ENCODE measurements around the gene PBX1.

DNA sequence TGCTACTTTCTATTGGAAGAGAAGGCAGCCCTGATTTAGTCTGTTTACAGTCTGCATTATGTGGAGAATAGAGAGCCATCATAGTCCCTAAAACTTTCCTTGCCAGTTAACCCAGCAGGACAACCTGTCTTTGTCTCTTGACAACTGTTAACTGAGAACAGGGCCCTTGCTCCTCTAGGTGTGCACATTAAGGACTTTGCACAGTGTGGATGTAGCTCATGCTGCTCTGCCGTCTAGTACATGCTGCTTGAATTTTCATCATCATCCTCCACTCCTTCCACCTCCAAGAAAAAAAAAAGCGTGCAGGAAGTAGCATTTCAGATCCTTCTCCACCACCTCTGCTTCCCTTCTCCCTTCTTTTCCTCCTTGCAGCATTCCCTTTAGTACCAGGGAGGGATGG, 91.5 kb downstream of the PBX1 start:
- TF ChIP-seq, protein P1, sequence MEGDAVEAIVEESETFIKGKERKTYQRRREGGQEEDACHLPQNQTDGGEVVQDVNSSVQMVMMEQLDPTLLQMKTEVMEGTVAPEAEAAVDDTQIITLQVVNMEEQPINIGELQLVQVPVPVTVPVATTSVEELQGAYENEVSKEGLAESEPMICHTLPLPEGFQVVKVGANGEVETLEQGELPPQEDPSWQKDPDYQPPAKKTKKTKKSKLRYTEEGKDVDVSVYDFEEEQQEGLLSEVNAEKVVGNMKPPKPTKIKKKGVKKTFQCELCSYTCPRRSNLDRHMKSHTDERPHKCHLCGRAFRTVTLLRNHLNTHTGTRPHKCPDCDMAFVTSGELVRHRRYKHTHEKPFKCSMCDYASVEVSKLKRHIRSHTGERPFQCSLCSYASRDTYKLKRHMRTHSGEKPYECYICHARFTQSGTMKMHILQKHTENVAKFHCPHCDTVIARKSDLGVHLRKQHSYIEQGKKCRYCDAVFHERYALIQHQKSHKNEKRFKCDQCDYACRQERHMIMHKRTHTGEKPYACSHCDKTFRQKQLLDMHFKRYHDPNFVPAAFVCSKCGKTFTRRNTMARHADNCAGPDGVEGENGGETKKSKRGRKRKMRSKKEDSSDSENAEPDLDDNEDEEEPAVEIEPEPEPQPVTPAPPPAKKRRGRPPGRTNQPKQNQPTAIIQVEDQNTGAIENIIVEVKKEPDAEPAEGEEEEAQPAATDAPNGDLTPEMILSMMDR (IDR thresholded peaks at IDR 0.05; ENCODE audit: low read depth, low read length, missing input control) = no peak
- TF ChIP-seq, protein P2, sequence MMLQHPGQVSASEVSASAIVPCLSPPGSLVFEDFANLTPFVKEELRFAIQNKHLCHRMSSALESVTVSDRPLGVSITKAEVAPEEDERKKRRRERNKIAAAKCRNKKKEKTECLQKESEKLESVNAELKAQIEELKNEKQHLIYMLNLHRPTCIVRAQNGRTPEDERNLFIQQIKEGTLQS (IDR thresholded peaks at IDR 0.05) = no peak
- TF ChIP-seq RAD21 (IDR thresholded peaks at IDR 0.05) = no peak
- TF ChIP-seq RXRA (IDR thresholded peaks at IDR 0.05) = no peak
- no peak for TF ChIP-seq SP1 (IDR thresholded peaks at IDR 0.05)
- TF ChIP-seq, protein P3, sequence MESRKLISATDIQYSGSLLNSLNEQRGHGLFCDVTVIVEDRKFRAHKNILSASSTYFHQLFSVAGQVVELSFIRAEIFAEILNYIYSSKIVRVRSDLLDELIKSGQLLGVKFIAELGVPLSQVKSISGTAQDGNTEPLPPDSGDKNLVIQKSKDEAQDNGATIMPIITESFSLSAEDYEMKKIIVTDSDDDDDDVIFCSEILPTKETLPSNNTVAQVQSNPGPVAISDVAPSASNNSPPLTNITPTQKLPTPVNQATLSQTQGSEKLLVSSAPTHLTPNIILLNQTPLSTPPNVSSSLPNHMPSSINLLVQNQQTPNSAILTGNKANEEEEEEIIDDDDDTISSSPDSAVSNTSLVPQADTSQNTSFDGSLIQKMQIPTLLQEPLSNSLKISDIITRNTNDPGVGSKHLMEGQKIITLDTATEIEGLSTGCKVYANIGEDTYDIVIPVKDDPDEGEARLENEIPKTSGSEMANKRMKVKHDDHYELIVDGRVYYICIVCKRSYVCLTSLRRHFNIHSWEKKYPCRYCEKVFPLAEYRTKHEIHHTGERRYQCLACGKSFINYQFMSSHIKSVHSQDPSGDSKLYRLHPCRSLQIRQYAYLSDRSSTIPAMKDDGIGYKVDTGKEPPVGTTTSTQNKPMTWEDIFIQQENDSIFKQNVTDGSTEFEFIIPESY (IDR thresholded peaks at IDR 0.05) = no peak
